Stimulated activated CD8-positive, alpha-beta memory T cell treated with anti-CD3 and anti-CD28 coated beads, Interleukin-7, amount 100 ng/mL, for 4 hours (primary cell): Measurements from ENCODE around the gene ALDH4A1.
A peak's percentile ranks its signal among the peaks of the same experiment; 100 is the strongest.

Experiments
- DNase-seq, 2 donors: peaks; one replicate each; pipeline ENCODE4 v3.0.0-alpha.2; 2020; ENCODE audit warnings: low read depth in 2 of 2

ALDH4A1 gene

DNA sequence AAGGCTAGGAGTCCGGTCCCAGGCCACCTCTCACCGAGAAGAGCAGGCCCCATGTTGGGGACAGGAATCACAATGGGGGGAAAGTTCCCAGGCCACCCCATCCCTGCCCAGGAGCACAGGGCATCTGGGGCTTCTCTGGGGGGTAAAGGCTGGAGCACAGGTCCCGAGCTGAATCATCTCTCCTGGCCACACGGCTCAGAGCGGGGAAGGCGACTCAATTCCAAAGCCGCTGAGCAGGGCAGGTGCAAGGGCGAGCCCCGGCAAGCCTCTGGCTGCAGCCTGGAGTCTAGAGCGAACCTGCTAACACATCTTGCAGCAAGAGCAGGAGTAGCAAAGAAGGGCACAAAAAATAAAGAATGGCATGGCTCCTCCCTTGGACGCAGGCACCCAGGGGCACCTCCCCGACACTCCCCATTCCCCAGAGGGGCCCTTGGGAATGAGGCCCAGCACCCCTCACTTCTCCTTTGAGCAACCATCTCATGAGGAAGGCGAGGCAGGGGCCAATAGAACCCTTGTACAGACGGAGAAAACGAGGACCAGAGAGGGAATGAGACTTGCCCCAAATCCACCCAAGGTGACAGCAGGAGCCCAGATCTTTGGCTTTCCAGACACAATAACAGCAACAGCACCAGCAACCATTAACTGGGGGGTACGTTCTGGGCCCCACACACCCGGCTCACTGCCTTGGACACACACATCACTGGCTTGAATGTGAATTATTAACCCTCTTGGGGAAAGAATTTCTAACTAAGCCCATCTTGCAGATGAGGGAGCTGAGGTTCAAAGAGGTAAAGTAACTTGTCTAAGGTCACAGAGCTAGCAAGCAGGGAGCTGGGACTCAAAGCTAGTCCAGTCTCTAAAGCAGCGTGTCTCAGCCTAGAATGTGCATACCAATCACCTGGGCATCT is 20.7 kb upstream of the ALDH4A1 start:
- DNase-seq: no peak

DNA sequence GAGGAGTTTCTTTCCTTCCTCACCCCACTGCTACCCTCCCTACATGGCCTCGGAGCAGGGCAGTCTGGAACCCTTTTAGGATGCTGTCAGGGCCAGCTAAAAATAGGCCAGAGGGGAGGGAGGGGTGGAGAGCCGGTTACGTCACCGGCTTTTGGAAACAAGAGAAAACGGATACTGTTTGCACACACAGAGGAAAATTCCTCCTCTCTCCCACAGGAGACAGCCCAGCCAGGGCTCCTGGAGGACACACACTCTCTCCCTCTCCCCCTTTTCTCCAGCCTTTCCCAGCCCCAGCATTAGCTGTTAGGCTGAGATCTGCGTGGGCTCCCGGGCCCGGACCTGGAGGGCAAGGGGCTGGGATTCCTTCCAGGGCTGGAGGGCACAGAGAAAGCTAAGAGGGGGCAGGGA is 20.0 kb upstream of the ALDH4A1 start:
- no peak for DNase-seq

DNA sequence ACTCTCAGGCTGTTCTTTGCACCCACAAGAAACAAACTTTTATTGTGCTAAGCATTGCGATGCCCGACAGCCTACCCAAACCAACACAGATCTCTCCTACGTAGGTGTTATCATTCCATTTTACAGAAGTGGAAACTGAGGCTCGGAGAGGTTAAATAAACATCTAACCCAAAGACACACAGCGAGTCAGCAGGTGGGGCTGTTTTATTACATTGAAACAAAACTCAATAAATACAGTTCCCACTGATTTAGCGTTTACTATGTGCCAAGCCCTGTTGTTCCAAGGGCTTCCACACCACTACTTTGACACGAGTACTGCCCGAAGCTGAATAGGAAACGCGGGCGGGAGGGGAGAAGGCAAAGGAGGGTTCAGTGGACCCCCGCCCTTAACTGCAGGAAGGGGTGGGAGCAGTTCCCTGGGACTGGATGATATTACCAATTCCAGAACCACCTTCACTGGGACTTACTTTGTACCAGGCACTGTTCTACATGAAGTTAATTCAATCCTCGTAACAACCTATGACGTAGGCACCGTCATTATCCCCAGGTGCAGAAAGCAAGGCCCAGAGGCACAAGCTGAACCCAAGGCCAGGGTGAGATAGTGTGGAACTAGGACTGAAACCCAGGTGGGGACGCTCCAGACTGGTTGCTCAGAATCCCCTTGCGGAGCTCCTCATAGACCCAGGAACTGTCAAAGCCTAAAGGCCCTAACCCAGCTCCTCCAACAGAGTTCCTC is 19.3 kb upstream of the ALDH4A1 start:
- DNase-seq: no peak

DNA sequence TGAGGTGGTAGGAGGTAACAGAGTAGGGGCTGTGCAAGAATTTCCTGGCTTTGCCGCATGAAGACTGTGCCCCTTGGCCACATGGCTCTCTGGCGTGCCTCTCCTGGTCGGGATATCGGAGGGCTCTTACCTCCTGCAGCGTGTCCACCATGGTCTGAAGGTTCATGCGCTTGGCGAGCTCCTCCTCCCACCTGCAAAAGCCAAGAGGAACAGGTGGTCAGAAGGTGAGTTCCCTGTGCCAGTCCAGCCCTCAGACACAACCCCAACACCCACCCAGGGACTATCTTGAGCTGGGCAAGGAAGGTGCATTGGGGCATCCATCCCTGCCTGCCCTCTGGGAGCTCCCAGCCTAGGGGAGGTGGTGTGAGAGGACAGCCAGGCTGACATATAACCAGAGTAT is 18.6 kb upstream of the ALDH4A1 start:
- DNase-seq: no peak

DNA sequence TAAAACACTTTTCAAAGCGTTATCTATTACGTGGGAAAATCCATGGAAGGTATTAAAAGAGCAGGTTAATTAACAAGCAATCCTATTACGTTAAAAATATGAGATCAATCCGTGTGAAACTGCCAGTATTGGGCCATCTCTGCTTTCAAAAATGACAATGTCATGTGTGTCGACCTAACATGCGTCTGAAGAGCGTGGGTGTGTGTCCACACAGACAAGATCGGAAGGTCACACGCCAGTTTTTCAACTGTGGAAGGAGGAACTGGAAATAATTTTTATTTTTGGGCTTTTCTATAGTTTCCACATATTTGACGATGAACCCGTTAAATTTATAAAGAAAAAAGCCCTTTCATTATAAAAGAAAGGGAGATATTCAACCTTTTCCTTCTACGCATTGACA is 17.6 kb upstream of the ALDH4A1 start:
- DNase-seq: no peak

DNA sequence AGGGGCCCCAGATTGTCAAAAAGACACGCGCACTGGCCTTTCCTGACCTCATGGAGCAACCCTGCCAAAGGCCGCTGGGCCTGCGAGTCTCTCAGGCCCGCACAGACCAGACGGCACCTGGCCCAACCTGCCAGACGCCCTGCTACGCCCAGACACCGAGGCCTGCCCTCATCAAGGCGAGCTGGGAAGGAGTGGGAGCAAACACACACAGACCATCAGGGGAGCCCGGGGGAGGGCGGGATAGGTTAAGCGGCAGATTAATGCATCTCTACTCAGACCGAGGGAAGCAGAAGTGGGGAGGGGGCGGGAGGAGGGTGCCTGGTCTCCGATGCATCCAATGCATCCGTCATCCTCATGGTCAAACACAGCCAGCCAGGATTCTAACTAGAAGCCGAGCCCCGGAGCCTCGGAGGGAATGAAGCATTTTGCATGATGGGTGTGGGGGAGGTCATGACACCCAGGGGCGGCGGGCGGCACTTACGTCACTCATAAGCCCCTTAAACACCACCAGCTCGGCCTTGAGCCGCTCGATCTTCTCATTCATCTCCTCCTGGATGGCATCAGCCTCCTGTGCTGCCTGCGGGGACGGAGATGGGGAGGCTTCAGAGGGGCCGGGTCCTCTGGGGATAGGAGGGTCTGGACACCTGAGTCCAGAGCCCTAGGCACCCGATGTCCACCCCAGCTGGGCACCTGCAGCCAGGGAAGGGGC is 17.0 kb upstream of the ALDH4A1 start:
- no peak for DNase-seq

DNA sequence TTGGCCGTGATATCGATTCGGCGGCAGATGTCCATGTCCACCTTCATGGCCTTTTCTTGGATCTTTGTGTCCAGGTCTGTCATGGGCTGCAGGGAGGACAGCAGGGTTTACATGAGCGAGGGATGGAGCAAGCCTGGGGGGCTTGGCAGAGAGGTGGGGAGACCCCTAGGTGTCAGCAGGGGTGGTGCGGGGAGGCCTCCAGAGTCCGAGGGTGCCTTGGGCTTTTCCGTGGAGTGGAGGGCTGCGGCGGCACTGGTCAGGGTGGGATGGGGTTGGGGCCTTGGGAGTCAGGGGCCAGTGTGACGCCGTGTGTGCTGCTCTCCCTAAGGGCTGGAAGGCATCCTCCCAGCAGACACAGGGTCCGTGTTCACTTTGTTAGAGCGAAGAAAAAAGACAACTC is 16.1 kb upstream of the ALDH4A1 start:
- DNase-seq: no peak

DNA sequence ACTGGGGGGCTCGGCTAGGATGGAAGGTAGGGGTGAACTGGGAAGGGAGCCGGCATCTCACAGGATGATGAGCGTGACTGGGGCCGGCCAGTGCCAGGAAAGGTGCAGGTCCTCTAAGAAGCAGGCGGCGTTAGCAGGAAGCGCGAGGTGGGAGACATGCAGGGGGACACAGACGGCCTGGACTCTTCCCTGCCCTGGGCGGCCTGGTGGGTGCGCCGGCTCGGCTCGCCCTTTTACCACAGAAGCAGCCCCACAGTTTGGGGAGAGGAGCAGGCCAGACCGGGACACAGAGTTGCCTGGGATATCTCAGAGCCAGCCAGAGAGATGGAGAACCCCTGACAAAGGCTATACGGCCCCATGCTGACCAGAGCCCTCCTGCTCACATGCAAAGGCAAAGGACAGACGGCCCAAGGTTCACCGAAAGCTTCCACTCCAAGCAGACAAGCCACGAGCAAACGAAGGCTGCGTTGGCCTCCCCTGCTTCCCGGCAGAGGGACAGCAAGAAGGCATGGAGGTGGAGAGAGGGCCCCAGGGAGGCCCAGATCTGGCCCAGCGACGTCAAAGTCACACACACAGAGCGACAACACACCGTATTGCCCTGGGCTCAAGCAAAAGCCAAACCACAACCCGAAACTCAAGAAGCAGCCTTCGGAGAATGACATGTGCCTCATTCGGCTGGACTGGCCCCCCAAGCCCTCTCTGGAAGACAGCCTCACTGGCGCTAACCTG is 14.9 kb upstream of the ALDH4A1 start:
- no peak for DNase-seq

DNA sequence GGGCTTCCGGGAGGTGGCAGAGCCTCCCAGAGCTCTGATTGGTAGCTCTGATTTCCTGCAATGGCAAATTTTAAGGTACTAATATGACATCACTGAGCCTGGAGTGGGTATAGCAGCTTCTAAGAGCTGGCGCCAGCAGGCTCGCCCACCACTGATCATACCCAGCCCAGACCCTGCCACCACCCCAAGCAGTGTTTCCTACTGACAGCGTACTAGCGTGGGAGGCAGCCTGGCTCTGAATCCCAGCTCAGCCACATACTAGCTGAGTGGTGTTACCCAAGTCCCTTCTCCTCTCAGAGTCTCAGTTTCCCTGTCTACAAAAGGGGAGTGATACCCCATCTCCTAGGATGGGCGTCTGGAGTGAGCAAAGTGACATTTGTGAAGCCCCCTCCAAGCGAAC is 13.0 kb upstream of the ALDH4A1 start:
- no peak for DNase-seq

DNA sequence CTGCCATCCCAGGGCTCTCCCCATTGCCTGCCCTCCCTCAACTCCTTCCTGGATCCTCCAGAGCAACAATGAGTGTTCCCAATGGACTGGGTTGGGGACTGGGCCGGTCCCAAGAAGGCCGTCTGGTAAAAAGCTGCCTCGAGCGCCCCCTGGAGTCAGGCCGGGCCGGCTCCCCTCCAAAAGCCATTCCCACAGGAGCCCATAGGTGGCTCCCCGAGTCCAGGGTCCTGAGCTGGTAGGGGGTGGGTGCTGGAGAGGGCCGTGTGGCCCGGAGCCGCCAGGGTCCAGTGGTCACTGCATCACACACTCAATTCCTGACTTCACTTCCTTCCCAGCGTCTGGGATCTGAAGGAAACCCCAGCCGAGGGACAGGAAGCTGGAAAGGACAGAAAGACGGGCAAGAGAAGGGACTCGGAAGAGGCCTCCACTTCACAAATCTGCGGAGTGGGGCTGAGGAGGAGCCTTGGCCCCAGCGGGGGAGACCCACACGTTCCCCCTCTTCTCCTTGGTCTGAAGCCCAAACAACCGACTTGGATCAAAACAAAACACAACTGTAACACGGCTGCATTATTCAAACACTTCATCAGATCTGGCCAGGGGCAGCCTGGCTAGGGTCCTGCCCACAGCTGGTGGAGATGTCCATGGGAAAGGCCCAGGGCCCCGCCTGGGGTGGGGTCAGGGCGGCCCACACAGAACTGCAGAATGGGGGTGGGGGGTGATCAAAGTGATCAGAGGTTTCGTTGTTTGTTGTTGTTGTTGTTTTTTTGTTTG is 10.9 kb upstream of the ALDH4A1 start:
- peak; percentile 43 to 57 for DNase-seq

DNA sequence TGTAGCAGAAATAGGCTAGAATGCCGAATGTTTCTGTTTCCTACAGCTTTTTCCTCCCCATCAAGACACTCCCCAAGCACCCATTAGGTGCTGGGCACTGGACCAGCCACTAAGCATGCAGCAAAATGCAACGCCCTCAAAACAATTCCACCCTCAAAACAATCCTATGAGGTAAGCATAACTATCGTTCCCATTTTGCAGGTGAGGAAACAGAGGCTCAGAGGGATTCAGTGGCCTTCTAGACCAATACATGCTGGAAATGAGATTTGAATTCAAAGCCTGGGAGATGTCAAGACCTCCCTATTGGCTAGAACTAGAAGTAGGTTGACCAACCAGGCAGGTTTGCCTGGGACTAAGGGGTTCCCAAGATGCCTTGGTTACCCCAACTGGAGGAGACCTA is 10.2 kb upstream of the ALDH4A1 start:
- DNase-seq: no peak

DNA sequence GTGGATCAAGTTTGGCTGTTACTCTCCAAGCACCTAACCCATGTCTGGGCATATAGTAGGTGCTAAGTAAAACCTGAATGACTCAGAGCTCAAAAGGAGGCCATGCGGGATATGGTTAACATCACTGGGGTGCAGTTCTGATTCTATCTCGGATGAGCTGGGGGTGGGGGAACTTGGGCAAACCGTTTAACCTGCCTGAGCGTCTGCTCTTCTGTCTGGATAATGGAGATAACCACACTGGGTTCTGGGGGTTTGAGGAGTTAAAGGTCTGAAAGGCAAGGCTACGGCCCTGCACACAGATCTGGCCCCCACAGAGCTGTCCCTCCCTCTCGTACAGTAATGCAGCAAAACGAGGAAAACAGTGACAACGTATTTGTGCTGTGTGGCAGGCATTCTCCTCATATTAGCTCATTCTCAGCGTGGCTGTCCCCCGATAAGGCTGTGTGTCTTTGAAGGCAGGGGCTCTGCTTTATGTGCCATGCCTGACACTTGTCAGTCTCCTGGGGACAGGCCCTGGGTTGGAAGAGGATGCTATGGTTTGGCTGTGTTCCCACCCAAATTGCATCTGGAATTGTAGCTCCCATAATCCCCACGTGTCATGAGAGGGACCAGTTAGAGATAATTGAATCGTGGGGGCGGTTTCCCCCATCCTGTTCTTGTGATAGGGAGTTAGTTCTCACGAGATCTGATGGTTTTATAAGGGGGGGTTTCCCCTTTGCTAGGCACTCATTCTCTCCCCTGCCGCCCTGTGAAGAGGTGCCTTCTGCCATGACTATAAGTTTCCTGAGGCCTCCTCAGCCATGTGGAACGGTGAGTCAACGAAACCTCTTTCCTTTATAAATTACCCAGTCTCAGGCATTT is 6.8 kb upstream of the ALDH4A1 start:
- DNase-seq: no peak

DNA sequence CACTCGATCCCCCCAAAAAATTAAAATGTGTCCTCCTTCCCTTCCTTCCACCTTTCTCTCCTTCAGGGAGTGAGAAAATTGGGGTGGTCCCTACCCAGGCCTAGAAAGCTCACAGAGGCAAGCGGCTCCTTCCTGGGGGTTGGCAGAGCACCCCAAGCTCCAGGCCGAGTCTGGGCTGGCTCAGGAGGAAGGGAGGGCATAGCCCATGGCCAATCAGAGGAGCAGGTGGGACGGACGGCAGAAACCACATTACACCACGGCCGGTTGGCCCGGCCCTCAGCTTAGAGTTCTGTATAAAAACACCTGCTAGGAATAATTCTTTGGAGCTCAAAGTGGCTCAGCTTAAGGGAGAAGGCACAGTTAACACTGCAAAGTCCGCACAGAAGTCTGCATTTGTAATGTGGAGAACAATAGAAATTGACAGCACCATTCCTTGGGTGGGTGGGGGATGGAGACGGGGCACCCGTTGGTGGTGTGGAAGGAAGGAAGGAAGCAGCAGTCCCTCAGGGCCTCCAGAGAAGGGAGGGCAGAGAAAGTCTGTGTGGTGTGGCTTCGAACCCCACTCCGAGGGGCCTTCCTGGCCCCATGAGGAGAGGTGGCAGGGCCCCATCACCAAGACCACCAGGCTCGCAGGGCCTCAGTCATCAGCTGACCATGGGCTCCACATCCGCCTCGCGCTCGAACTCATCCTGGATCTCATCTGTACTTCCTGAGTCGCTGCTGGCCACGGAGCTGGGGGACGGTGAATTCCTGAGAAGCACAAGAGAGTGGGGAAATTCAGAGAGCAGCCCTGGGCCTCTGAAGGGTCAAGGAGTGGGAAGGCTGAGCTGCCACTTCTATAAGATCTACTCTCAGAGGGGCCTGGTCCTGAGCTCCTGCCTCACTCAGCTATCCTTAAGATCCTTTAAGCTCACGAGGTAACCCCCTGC is 5.8 kb upstream of the ALDH4A1 start:
- DNase-seq: no peak

DNA sequence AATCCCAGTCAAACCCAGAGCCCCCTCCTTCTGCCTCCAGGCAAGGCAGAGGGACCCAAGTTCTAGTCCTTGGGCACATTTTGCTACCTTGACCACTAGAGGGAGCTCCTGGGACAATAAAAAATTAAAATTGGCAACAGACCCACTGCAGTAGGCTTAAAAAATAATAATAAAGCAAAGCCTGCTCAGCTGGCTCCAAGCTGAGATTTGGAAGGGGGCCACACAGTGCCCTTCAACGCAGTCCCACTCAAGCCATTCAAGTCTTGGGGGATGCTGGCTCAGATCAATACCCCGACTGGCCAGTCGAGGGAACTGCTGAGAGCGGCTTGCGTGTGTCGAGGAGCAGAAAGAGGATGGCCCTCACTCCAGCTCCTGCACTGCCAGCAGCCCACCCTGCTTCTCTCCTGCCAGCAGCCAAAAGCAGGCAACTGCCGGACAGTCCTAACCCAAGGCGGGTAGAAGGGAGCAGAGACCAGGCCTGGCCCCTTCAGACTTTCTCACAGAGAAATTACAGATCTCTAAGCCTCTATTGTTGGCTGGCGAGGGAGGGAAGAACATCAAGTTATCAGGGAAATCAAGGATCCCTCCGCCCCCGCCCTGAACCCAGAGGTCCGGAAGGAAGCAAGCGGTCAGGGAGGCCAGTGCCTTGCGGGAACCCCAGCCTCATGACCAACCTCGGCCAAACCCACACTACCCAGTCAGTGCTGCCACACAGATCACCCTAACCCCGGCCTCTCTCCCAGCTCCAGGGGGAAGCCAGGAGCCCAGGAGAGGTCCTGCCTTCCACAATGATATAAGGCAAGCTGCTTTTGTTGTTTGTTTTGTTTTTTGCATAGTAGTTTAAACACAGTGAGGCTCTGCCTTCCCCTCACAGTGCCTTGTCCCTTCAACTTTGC is 4.9 kb upstream of the ALDH4A1 start:
- DNase-seq: peak; percentile 30 to 47

DNA sequence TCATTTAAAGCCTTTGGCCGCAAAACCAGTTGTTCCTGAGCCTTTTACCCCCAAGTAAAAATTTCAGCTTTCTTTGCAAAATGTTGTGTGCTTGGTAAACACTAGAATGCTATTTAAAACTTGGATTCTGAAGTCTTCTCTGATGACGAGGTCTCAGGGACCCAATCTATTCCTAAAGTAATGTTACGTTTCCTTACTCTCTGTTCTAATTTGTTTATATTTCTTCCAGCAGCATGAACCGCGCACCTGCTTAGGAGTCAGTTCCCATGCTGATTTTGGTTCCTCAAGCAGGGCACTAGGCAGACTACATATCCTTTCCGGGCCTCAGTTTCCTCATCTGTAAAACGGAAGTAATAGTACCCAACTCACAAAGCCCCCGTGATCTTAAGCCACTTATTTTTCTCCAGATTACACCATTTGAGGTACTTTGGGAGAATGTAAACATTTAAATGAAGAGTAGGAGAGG is 969 bp upstream of the ALDH4A1 start:
- no peak for DNase-seq

DNA sequence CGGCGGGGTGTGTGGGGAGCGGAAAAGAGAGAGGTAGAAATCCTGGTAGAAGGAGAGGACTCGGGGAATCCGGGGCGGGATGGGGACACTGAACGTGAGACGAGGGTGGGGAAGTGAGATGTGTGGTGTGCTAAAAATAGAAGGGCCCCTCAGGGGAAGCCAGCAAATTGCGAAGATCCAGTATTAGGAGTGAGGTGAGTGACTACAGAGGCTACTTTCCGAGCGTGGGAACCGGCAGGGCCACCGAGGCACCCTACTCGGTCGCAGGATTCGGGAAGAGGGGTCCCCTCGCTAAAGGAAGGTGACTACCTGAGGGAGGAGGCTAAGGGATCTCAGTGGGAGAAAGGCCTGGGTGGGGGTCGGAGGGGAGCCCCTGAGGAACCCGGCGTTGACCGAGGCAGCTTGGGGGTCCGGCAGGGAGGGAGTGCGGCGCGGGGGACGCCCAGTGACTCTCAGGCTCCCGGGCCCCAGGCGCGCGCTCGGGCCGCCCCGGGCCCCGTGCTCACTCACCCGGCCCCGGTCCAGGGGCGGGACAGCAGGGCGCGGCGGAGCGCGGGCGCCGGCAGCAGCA is 318 bp downstream of the ALDH4A1 start:
- DNase-seq: no peak

DNA sequence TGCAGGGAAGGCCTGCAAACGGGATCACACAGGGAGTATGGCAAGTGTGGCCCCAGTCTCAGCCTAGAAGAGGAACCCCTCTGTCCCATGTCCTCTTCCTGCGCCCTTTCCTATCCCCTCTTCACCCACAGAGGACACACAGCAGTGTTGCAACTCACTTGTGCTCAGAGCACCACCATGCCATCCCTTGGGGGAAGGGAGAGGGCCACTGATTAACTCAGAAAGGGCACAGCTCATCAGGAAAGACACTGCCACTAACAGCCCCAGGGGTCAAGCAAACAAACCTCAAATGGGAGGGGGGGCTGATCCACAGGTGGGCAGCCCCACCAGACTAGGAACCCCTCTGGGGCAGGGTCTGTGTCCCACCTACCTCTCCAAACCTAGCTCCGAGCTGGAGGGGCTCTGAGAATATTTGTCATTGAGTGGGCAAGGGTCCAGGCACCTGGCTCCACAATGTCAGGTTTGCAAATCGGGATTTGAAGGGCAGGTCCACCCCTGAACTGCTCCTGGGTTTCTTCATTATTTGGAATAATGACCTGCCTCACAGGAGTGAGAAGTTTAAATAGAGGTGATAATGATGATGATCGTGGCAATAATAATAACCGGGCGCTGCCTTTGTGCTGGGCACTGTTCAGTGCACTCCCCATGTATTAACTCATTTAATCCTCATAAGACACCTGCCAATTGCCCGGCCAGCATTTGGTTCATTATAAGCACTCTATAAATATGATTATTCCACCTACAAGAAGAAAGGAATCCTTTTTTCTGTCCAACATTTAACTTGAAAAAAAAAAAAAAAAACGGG is 1.0 kb downstream of the ALDH4A1 start:
- DNase-seq: no peak
